ENCODE results near the gene PTPN23. TPM values are rescaled to one million over a fixed set of nuclear protein-coding genes. Genes with fewer than 3 reads are reported as not detected.
A peak's percentile ranks its signal among the peaks of the same experiment; 100 is the strongest.

The PTPN23 gene
- total and polyA plus RNA-seq, 8 donors: 8.6 to 120 (median 27.6) TPM

DNA sequence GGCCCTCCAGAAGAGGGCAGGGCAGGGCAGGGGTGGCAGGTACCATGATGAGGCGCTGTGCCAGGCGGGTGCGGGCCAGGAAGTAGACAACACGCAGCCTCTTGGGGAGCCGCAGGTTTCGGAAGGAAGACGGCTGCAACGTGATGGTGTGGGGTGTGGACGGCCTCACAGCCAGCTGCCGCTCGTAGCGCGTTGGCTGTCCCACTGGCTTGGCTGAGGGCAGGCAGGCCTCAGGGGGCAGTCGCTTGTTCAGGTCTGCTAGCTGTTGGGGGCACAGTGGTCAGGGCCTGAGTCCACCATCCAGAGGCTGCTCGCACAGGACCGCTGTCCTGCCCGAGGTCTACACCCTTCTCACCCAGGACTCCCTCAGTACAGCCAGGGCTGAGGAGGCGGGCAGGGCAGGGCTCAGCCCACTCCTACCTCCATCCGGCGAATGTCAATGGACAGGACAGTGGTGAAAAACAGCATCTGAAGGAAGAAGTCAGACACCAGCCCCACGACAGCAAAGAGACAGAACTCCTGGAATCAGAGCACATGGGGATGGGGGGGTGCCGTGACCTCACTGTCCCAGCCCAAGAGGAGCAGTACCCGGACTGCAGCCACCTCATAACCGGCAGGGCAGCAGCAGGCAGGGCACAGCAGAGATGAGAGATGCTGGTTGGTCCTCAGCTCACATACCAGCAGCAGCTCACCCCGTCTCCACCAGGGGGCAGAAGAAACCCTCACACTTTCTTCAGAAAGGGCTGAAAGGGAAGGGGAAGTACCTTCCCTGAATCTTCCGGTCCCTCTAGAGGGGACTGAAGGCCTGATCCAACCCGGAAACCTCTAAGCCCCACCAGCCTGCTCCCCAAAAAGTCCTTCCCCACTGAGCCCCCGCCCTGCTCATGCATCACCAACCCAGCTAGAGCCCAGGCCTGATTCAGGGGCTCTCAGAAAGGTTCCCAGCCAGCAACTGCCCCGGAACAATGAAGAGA lies 40.0 kb downstream of the PTPN23 start:
- no peak for TF ChIP-seq EP300 (IDR thresholded peaks at IDR 0.05)
- TF ChIP-seq, protein P1, sequence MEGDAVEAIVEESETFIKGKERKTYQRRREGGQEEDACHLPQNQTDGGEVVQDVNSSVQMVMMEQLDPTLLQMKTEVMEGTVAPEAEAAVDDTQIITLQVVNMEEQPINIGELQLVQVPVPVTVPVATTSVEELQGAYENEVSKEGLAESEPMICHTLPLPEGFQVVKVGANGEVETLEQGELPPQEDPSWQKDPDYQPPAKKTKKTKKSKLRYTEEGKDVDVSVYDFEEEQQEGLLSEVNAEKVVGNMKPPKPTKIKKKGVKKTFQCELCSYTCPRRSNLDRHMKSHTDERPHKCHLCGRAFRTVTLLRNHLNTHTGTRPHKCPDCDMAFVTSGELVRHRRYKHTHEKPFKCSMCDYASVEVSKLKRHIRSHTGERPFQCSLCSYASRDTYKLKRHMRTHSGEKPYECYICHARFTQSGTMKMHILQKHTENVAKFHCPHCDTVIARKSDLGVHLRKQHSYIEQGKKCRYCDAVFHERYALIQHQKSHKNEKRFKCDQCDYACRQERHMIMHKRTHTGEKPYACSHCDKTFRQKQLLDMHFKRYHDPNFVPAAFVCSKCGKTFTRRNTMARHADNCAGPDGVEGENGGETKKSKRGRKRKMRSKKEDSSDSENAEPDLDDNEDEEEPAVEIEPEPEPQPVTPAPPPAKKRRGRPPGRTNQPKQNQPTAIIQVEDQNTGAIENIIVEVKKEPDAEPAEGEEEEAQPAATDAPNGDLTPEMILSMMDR (IDR thresholded peaks at IDR 0.05): peak in 5 of 7 experiments; percentile 87 to 95 (median 93)
- TF ChIP-seq POLR2A (IDR thresholded peaks at IDR 0.05): no peak
- peak in 1 of 3 donors; percentile 79 for TF ChIP-seq POLR2AphosphoS5 (IDR thresholded peaks at IDR 0.05)
- 63 to 69% (median 68%) methylated on average over 18 to 29 of the region's 29 CpGs for WGBS, 5 donors
- H3K9me3 ChIP-seq: no peaks in the 10 kb centered on the region
- H3K4me1 ChIP-seq: peaks cover 12 to 42% (median 31%) of the 10 kb centered on the region in 4 donors
- H3K27ac ChIP-seq: peak overlapping the region; percentile 60 to 78 (median 74)
- peak; percentile 91 to 95 for DNase-seq
- H3K27me3 ChIP-seq: no peaks in the 10 kb centered on the region
- H3K36me3 ChIP-seq: peaks cover 43 to 86% (median 83%) of the 10 kb centered on the region in 4 donors
- no peak overlapping the region for H3K4me3 ChIP-seq
- intact Hi-C loops (cut with DNase I; ENCODE audit: low total_unique reads): loop anchor here (5.0 kb wide), 1 partner anchor 57 kb away; the partner anchor contains the start of gene SCAP

DNA sequence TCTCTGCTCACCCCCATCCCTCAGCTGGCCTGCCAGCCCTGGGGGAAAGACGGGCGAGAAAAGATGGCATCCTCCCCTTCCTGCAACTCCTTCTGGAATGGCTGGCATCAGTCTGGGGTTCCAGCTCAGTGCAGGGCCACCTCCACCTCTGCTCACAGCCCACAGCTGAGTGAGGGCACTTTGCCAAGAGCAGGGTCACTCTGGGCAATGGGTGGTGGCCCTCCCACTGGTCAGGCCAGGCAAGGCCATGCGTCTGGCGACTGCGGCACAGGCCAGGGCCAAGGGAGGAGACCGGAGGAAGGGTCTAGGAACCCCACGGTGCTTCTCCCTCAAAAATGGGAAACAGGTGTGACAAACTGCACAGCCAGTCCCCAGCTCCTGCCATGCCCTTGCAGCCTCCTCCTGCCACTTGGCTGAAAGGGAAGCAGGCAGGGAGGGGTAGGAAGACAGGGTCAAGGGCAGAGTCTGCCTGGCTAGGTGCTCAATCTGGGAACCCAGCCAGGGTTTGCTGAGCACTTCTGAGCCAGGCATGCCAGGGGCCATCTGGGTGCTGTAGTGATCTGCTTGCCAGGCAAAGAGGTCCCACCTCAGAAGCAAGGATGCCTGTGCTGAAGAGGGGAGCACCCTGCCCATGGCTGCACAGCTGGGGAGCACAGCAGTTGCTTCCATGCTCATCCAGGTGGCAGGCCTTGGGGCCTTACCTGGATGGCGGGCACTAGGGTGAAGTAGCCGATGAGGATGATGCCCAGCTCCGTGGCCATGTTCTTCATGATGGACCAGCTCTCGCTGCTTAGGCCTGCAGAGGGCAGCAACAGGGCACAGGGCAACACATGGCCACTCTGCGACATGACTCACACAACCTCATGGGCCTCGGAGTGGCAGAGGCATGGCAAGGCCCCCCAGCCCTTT lies 41.2 kb downstream of the PTPN23 start:
- H3K27ac ChIP-seq: peak overlapping the region; percentile 60 to 78 (median 74)
- WGBS, 5 donors: 58 to 74% (median 66%) methylated on average over 5 to 13 of the region's 13 CpGs
- H3K27me3 ChIP-seq: no peaks in the 10 kb centered on the region
- no peaks in the 10 kb centered on the region for H3K9me3 ChIP-seq
- DNase-seq: peak; percentile 48 to 72
- no peak for TF ChIP-seq POLR2A (IDR thresholded peaks at IDR 0.05)
- peak in 1 of 3 donors; percentile 4 for TF ChIP-seq POLR2AphosphoS5 (IDR thresholded peaks at IDR 0.05)
- TF ChIP-seq, protein P1 (IDR thresholded peaks at IDR 0.05): peak in 2 of 7 experiments; percentile 16 to 20
- TF ChIP-seq EP300 (IDR thresholded peaks at IDR 0.05): no peak
- intact Hi-C loops (cut with DNase I; ENCODE audit: low total_unique reads): loop anchor here (5.0 kb wide), 1 partner anchor 55 kb away; the partner anchor contains the start of gene SCAP
- peaks cover 48 to 89% (median 86%) of the 10 kb centered on the region in 4 donors for H3K36me3 ChIP-seq
- H3K4me3 ChIP-seq: no peak overlapping the region
- peaks cover 12 to 45% (median 31%) of the 10 kb centered on the region in 4 donors for H3K4me1 ChIP-seq

DNA sequence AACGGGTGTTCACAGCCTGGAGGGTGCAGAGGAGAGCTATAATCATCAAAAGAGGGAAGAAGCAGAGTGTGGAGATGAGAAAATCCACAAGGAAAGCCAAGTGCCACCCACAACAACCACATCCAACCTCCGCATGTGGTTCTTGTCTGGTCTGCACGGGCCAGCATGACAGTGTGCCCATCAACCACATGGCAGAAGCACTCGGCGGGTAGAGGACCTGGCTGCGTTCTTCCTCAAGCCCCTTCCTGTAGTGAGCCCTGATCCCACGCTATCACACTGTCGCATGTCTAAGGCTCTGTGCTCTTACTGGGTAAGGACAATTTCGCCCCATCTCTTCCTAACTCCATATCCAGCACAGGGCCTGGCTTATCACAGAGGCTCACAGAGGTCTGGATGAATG lies 41.9 kb downstream of the PTPN23 start:
- no peaks in the 10 kb centered on the region for H3K9me3 ChIP-seq
- TF ChIP-seq EP300 (IDR thresholded peaks at IDR 0.05) (no peak), POLR2AphosphoS5 (IDR thresholded peaks at IDR 0.05) (no peak), POLR2A (IDR thresholded peaks at IDR 0.05) (no peak)
- TF ChIP-seq, protein P1 (IDR thresholded peaks at IDR 0.05): no peak
- peaks cover 12 to 46% (median 31%) of the 10 kb centered on the region in 4 donors for H3K4me1 ChIP-seq
- no peaks in the 10 kb centered on the region for H3K27me3 ChIP-seq
- WGBS, 5 donors: 89 to 95% (median 90%) methylated on average over 9 of the region's 9 CpGs
- no peak for DNase-seq
- H3K36me3 ChIP-seq: peaks cover 45 to 90% (median 87%) of the 10 kb centered on the region in 4 donors
- peak overlapping the region in 3 of 5 donors; percentile 60 to 78 (median 74) for H3K27ac ChIP-seq
- no peak overlapping the region for H3K4me3 ChIP-seq
- intact Hi-C loops (cut with DNase I; ENCODE audit: low total_unique reads): loop anchor here (5.0 kb wide), 1 partner anchor 55 kb away; the partner anchor contains the start of gene SCAP
